GM21529 (cell line): Measurements from ENCODE around the gene IL17B.

Experiments used
- ATAC-seq: cut with Tn5 transposase; IDR thresholded peaks from one replicate; pipeline ENCODE4 v1.9.1; 2021; ENCODE audit not compliant: unreplicated experiment

Gene IL17B

DNA sequence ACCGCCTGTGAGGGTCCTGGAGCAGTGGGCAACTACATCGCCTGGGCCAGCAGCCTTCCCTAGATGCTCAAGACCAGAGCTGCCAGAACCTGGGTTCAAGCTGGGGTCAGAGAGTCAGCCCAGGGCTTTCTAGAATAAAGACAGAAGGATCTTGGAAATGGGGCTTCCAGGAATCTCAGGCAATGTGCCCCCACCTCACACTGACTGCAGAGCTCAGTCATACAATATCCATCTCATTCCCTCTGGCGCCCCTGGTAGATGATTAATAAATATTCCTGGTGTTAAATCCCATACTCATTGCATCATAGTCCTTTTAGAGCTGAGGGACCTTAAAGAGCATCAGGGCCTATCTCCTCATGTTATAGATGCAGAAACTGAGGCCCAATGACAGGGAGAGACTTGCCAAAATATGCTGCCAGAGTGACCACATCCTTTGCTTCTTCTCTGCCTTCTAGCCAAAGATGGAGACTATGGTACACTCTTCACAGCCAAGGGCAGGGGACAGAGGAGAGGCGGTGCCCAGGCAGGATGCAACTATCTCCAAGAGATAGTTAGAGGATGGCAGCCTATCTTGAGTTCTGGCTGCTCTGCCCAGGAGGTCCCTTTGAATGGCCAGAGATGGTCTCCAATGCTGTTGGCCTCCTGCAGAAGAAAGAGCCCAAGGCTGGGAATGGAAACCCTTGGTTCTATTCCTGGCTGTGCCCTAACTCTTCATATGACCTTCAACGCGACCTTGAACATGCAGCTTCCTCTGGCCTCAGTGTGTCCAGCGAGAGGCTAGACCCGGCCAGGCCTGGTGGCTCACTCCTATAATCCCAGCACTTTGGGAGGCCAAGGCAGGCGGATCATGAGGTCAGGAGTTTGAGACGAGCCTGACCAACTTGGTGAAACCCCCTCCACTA lies 36.2 kb upstream of the IL17B start:
- no peak for ATAC-seq

DNA sequence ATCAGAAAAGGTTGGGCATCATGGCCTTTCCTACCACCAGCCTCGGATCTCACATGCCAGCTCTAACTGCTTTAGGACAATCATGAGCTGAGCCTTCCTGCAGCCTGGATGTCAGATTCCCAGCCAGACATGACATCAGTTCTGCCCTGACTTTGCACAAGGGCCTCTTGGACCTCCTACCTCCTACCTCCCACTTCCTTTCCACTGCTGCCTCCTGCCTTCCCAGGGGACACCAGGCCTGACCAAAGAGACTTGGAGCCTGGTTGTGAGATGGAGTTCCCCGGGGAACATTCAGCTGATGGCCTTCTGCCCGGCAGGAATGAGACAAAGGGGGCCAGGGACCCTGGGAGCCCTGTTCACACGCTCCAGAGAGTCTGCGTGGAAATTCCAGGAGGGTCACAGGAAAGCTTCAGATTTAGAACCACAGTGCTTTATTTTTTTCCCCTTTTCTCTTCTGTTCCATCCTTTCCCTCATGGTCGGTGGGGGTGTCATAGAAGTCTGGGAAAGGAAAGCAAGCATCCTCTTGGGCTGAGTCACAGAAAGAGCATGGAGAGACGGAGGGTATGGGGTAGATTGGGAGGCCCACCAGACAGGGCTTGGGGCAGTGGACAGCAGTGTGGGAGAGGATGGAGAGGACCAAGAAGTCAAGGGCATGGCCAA lies 35.4 kb upstream of the IL17B start:
- no peak for ATAC-seq

- ATAC-seq, result no peak
These were observed 34.6 kb upstream of the IL17B start for GRCh38 chr5:149413477-149414210.

- ATAC-seq, result no peak
These were observed 33.8 kb upstream of the IL17B start for GRCh38 chr5:149412783-149413476.

DNA sequence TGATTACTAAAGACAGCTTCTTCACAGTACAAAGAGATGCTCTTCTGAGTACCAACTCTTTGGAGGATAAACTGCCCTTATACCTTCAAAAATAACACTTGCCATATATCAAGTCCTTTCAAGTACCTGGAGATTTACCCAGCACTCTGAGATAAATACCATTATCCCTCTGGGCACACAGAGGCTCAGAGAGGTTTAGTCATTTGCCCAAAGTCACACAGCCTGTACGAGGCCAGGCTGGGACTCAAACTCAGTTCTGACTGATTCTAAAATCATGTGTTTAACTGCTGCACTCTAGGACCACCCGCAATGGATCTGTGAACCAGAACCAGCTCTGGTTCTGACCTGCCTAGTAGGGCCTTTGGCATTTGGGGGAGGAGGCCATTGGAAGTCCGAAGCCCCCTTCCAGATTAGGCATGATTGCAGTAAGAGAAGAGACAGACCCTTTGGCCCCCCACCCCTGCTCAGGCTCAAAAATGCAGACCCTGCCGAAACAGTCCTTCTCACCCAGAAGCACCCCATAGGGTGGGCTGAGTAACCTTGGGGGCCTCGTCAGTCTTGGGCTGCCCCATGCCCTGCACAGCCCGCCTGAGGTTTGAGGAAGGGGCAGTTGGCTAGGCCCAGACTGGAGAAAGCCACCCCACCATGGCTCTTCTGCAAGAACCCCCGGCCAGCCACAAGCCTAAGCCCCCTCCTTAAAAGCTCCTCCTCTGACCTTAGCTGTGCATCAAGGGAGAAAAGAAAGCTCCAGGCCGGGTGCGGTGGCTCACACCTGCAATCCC lies 32.8 kb upstream of the IL17B start:
- ATAC-seq, result no peak

GRCh38 chr5:149410721-149411432 lies 31.8 kb upstream of the IL17B start:
- ATAC-seq, result no peak

GRCh38 chr5:149410071-149410470 lies 31.0 kb upstream of the IL17B start:
- ATAC-seq, result no peak

DNA sequence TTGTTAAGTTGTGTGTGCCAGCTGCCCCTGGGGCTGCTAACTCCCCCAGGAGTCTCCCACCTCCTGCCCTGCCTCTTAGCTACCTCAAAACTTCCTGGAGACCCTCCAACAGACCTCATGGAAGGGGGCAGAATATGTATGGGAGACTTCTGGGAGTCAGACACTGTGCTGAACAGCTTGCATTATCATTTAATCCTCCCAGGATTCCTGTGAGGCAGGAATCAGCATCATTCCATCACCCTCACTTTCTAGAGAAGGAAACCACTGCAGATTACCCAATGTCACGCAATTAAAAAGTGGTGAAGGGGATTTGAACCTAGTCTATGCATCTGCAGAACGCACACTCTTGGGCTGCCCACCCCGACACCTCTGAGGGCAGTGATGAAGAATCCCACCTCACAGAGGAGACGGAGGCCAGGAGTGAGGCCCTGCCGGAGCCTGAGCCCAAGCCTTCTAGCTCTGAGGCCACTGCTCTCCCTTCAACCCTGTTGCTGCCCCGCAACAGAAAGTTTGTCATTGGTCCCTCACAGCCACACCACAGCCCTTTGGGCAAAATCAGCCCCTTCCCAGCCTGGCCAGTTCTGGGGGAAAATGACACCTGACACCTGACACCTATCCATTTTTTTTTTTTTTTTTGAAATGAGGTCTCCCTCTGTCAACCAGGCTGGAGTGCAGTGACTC lies 30.3 kb upstream of the IL17B start:
- no peak for ATAC-seq

DNA sequence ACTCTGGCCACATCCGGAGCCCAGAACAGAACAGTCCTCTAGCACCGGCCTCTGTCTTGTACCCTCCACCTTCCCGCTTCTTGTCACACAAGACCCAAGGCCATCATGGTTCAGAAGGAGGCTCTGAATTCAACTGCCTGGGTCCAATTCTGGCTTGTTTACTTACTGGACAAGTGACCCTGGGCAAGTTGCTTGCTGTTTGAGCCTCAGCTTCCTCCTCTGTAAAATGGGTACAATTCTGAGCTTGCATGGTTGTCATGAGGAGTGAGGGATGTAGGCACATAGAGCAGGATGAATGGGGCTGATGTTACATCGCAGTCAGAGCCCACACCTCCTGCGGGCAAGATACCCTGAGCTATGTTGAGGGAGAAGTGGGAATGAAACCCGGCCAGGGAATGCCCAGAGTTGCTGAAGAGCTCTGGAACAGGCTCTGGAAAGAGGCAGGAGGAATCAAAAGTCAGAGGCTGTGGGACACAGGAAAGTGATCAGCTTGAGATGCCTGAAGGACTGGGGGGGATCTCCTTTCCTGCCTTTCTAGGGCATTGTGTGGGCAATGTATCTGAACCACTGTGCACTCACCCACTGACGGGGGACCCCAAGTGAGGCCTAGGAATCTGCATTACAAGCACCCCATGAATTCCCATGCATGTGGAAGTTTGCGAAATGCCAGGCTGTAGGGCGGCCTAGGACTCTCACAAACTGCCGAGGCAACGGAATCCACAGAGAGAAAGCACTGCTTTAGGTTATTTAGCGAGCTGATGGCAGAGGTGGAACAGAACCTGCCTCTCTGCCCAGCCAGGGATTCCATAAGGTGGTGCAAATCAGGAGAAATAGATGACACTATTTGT lies 29.4 kb upstream of the IL17B start:
- ATAC-seq, result no peak

GRCh38 chr5:149407323-149408251 lies 28.5 kb upstream of the IL17B start:
- no peak for ATAC-seq

- ATAC-seq, result no peak
These were observed 27.9 kb upstream of the IL17B start for GRCh38 chr5:149406979-149407306.

DNA sequence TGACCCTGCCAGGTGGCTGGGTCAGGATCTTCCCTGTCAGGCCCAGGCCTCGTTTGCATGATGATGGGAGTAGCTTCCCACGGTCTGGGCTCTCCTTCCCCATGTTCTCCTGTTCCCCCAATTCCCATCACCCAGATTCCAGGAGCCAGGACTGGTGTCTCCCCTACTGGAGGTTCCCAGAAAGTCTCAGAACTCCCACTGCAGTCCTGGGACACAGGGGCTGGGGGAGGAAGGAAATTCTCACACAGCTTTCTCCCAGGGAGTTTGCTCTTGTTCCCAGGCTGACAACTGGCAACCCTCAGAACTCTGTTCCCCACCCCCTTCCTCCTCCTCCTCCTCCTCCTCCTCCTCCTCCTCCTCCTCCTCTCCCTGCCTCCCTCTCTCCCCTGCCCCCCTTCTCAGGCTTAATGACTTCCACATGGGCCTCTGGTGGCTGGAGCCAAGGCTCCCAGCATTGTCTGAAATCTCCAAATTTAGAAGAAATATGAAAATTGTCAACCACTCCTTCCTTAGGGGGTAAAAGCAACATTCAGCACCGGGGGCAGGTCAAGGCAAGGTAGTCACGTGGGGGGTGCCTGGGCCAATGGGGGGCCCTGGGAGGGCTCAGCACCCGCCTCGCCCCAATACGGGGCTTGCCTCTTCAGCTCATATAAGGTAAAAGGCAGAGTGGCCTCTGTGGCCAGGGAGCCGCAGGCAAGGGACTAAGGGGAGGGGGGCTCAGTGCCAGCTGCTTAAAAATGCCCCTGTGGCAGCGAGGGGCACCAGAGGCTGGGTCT lies 27.3 kb upstream of the IL17B start:
- ATAC-seq, result no peak

DNA sequence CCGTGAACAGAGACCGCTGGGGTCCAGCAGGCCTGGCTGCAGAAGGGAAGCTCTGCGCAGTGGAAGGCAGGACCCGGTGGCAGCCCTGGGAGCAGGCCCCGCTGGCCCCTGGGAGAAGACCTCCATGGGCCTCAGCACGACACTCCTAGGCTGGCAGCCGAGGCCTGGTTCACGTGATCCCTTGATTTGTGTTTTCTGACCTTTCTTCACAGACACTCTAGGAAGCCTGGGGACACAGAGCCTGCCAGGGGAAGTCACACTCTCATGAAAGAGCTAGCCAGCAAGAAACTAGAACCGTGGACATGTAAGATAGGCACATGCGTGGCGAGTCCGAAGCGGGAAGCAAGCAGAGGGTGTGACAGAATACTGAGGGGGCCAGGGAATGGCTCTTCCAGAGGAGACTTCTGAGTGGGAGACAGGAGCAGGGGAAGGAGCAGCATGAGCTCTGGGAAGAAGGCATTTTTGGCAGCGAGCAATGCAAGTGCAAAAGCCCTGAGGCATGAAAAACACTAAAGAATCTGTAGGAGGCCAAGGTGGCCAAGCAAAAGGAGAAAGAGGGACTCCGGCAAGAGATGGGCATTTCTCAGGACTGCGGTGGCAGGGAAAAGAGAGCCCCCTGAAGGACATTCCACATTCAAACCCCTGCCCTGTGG lies 26.6 kb upstream of the IL17B start:
- ATAC-seq, result no peak

- ATAC-seq, result no peak
These were observed 25.9 kb upstream of the IL17B start for GRCh38 chr5:149404746-149405549.
